Measurements from ENCODE around the gene ETFB.

Gene ETFB

DNA sequence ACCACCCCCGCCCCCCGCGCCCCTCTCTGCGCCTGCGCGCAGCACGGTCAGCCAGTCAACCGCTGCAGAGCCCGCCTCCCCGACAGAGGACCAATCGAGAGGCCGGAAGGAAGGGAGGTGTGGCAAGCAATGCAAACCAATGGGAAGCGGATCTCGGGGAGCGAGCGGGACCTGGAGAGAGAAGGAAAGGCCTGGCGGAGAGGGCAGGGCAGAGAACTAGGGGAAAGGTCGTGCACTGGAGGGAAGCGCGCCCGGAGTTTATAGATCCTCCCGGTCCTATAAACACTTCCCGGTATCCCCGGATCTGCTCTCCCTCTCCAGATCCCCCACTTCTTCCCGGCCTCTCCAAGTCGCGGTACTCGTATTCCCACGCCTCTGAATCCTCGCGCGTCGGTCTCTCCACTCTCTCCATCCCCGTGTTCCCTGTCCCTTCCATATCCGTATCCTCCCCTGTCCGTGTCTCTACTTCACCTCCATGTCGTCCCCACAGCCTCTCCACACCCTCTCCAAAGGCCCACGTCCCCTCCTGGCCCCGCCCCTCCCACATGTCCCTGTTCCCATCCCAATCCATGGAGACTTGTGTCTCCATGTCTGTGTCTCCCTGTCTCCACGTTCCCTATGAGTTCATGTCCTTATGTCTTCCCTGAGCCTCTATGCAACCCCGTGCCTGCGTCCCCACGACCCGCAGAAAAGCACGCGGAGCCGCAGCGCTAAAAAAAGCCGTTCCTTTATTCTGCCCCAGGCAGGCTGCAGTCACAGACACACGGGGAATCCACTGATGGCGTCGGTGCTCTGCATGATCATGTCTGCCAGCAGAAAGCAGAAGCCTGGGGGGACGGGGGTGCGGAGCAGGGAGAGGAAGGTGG, 434 bp upstream of the ETFB start:
- Histone ChIP-seq H4K91ac (ENCODE audit: low read depth, low read length) (peak overlapping the region; percentile 95), H2BK120ac (ENCODE audit: insufficient read depth, low read length, poor library complexity) (peak overlapping the region; percentile 67), H2BK12ac (ENCODE audit: low read length) (peak overlapping the region; percentile 59), H3K9ac (ENCODE audit: low read length) (peak overlapping the region; percentile 68), H3K18ac (ENCODE audit: low read length) (peak overlapping the region; percentile 85), H3K9me3 (ENCODE audit: insufficient read depth, low read depth, low read length) (no peaks in the 10 kb centered on the region), H3K27me3 (ENCODE audit: insufficient read depth, low read length) (no peaks in the 10 kb centered on the region), H3K4me3 (ENCODE audit: low read depth, low read length) (peak overlapping the region; percentile 70), H3K23ac (ENCODE audit: low read length) (no peak overlapping the region), H2BK5ac (ENCODE audit: low read depth, low read length, poor library complexity) (peak overlapping the region; percentile 89), H3K36me3 (ENCODE audit: control insufficient read depth in 1 of 2, insufficient read depth in 2 of 2, low read length in 2 of 2) (no peaks in the 10 kb centered on the region), H3K4me1 (ENCODE audit: control insufficient read depth in 1 of 2, insufficient read depth in 2 of 2, low read length in 2 of 2) (peaks cover 18 to 22% of the 10 kb centered on the region in 2 experiments), H3K4ac (ENCODE audit: low read depth, low read length) (peak overlapping the region; percentile 63), H3K14ac (ENCODE audit: low read length) (peak overlapping the region; percentile 76), H3K27ac (ENCODE audit: low read depth, low read length) (peak overlapping the region; percentile 91), H2AFZ (ENCODE audit: insufficient read depth, low read length, poor library complexity) (peak overlapping the region; percentile 75), H4K8ac (ENCODE audit: low read depth, low read length) (peak overlapping the region; percentile 80), H2AK5ac (ENCODE audit: low read length) (peak overlapping the region; percentile 49), H4K12ac (ENCODE audit: low read depth, low read length) (peak overlapping the region; percentile 68), H3K4me2 (ENCODE audit: low read length) (peak overlapping the region; percentile 76), H3K79me1 (ENCODE audit: low read length) (peaks cover 26% of the 10 kb centered on the region), H3K79me2 (ENCODE audit: control insufficient read depth, insufficient read depth, low read length, poor library complexity) (peaks cover 16% of the 10 kb centered on the region)
- no CpG with 5 or more reads among the region's 54 CpGs for WGBS (ENCODE audit: extremely low coverage, insufficient coverage, insufficient read length)
- DNase-seq = peak; percentile 99

DNA sequence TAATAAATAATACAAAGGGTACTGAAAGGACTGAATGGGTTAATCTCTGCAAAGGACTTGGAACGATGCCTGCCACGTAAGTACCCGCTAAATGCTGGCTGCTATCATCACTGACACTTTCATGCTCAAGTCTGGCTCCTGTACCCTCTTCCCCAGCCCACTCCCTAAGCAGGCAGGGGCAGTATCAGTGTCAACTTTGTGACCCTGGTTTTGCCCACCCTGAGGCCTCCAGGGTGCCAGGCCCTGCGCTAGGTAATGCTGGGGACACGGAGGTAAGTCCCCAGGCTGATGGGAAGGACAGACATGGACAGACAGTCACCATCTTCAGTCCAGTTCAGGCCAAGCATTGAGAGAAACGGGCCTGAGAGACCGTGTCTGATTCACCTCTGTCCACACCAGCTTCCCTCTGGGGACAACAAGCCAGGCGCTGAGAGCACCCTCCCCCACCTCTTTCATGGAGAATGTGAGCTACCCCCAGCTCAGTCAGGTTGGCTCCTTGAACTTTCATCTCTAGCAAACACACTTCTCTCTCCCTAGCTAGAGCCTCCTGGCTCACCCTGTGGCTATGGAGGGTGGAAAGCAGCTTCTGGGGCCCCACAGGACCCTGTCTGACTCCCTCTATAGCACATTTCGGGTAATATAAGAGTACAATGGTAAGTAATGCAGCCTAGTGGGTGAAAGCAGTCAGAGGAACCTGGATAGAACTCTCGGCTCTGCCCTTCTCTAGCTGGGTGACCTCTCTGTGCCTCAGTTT, 800 bp downstream of the ETFB start:
- Histone ChIP-seq H3K4ac (ENCODE audit: low read depth, low read length) (no peak overlapping the region), H3K18ac (ENCODE audit: low read length) (peak overlapping the region; percentile 56), H2BK12ac (ENCODE audit: low read length) (peak overlapping the region; percentile 25), H2BK5ac (ENCODE audit: low read depth, low read length, poor library complexity) (peak overlapping the region; percentile 11), H3K36me3 (ENCODE audit: control insufficient read depth in 1 of 2, insufficient read depth in 2 of 2, low read length in 2 of 2) (no peaks in the 10 kb centered on the region), H3K27ac (ENCODE audit: low read depth, low read length) (peak overlapping the region; percentile 29), H3K4me1 (ENCODE audit: control insufficient read depth in 1 of 2, insufficient read depth in 2 of 2, low read length in 2 of 2) (peaks cover 18 to 22% of the 10 kb centered on the region in 2 experiments), H2BK120ac (ENCODE audit: insufficient read depth, low read length, poor library complexity) (peak overlapping the region; percentile 18), H4K91ac (ENCODE audit: low read depth, low read length) (peak overlapping the region; percentile 57), H3K79me1 (ENCODE audit: low read length) (peaks cover 26% of the 10 kb centered on the region), H3K9ac (ENCODE audit: low read length) (peak overlapping the region; percentile 91), H2AK5ac (ENCODE audit: low read length) (peak overlapping the region; percentile 17), H3K79me2 (ENCODE audit: control insufficient read depth, insufficient read depth, low read length, poor library complexity) (peaks cover 16% of the 10 kb centered on the region), H3K4me2 (ENCODE audit: low read length) (peak overlapping the region; percentile 94), H2AFZ (ENCODE audit: insufficient read depth, low read length, poor library complexity) (peak overlapping the region; percentile 4), H3K9me3 (ENCODE audit: insufficient read depth, low read depth, low read length) (no peaks in the 10 kb centered on the region), H3K4me3 (ENCODE audit: low read depth, low read length) (peak overlapping the region; percentile 81), H4K8ac (ENCODE audit: low read depth, low read length) (peak overlapping the region; percentile 64), H3K14ac (ENCODE audit: low read length) (peak overlapping the region; percentile 13), H3K27me3 (ENCODE audit: insufficient read depth, low read length) (no peaks in the 10 kb centered on the region), H4K12ac (ENCODE audit: low read depth, low read length) (peak overlapping the region; percentile 26), H3K23ac (ENCODE audit: low read length) (no peak overlapping the region)
- no CpG with 5 or more reads among the region's 10 CpGs for WGBS (ENCODE audit: extremely low coverage, insufficient coverage, insufficient read length)
- DNase-seq = peak in 1 of 2 donors; percentile 25

DNA sequence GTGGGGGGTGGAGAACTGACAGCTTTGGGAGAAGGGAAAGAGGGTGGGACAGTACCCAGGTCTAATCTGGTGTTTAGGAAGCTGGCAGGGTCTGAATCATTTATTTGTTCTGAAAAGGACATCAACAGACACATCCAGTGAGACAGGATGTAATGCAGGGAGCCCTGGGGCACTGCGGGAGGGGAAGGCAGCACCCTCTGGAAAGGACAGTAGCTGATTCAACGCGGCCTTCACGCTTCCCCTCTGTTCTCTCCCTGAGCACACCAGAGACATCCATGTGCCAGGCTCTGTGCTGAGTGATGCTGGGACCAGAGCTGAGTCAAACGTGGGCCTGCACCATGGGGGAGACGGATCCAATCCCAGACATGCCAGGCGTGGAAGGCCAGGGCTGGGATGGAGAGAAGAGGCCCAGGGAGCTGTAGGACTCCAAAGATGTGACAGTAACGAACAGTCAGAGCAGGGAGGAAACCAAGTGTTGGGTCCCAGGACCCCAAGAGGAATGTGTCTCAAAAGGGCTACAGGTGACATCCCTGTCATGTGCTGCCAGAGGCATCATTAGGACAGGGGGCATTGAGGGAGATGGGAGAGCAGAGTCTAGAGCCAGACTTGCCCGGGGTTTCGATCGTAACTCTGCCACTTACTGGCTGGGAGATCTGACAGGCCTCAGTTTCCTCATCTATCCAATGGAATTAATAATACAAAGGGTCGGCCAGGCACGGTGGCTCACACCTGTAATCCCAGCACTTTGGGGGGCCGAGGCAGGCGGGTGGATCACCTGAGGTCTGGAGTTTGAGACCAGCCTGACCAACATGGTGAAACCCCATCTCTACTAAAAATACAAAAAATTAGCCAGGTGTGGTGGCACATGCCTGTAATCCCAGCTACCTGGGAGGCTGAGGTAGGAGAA, 1.7 kb downstream of the ETFB start:
- no CpG with 5 or more reads among the region's 15 CpGs for WGBS (ENCODE audit: extremely low coverage, insufficient coverage, insufficient read length)
- Histone ChIP-seq H3K36me3 (ENCODE audit: control insufficient read depth in 1 of 2, insufficient read depth in 2 of 2, low read length in 2 of 2) (no peaks in the 10 kb centered on the region), H2BK120ac (ENCODE audit: insufficient read depth, low read length, poor library complexity) (no peak overlapping the region), H3K4me2 (ENCODE audit: low read length) (no peak overlapping the region), H3K27me3 (ENCODE audit: insufficient read depth, low read length) (no peaks in the 10 kb centered on the region), H3K4ac (ENCODE audit: low read depth, low read length) (no peak overlapping the region), H3K4me1 (ENCODE audit: control insufficient read depth in 1 of 2, insufficient read depth in 2 of 2, low read length in 2 of 2) (peaks cover 18 to 22% of the 10 kb centered on the region in 2 experiments), H3K79me1 (ENCODE audit: low read length) (peaks cover 26% of the 10 kb centered on the region), H4K8ac (ENCODE audit: low read depth, low read length) (no peak overlapping the region), H3K27ac (ENCODE audit: low read depth, low read length) (no peak overlapping the region), H2BK5ac (ENCODE audit: low read depth, low read length, poor library complexity) (no peak overlapping the region), H3K23ac (ENCODE audit: low read length) (no peak overlapping the region), H2AK5ac (ENCODE audit: low read length) (no peak overlapping the region), H2BK12ac (ENCODE audit: low read length) (no peak overlapping the region), H2AFZ (ENCODE audit: insufficient read depth, low read length, poor library complexity) (no peak overlapping the region), H4K12ac (ENCODE audit: low read depth, low read length) (no peak overlapping the region), H3K79me2 (ENCODE audit: control insufficient read depth, insufficient read depth, low read length, poor library complexity) (peaks cover 16% of the 10 kb centered on the region), H3K18ac (ENCODE audit: low read length) (no peak overlapping the region), H3K14ac (ENCODE audit: low read length) (no peak overlapping the region), H3K4me3 (ENCODE audit: low read depth, low read length) (no peak overlapping the region), H4K91ac (ENCODE audit: low read depth, low read length) (no peak overlapping the region), H3K9ac (ENCODE audit: low read length) (no peak overlapping the region), H3K9me3 (ENCODE audit: insufficient read depth, low read depth, low read length) (no peaks in the 10 kb centered on the region)
- DNase-seq = no peak

DNA sequence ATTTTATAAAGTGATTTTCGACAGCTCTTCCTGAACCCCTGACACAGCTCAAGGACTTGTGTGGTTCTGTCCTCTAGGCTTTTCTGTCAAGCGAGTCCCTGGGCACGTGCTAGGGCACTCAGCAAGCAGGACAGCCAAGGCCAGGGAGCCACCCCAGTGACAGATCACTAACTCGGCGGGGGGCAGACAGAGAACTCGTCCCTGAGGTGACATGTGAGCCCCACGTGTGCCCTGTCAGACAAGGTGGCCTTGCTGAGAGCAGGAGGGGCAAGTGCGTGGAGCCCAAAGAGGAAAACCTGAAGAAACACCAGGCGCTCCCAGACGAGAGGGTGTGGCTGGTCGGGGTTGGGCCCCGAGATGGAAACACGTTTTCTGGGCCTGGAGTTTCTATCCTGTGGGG, 4.9 kb downstream of the ETFB start:
- no peak overlapping the region for H4K8ac ChIP-seq (ENCODE audit: low read depth, low read length)
- peaks cover 4% of the 10 kb centered on the region for H3K79me2 ChIP-seq (ENCODE audit: control insufficient read depth, insufficient read depth, low read length, poor library complexity)
- H2BK12ac ChIP-seq (ENCODE audit: low read length) = no peak overlapping the region
- no peak overlapping the region for H3K9ac ChIP-seq (ENCODE audit: low read length)
- peaks cover 8% of the 10 kb centered on the region for H3K79me1 ChIP-seq (ENCODE audit: low read length)
- no peaks in the 10 kb centered on the region for H3K27me3 ChIP-seq (ENCODE audit: insufficient read depth, low read length)
- no peak overlapping the region for H3K4me2 ChIP-seq (ENCODE audit: low read length)
- no peak overlapping the region for H4K91ac ChIP-seq (ENCODE audit: low read depth, low read length)
- H4K12ac ChIP-seq (ENCODE audit: low read depth, low read length) = no peak overlapping the region
- H3K4ac ChIP-seq (ENCODE audit: low read depth, low read length) = no peak overlapping the region
- H2AFZ ChIP-seq (ENCODE audit: insufficient read depth, low read length, poor library complexity) = no peak overlapping the region
- no peak overlapping the region for H3K4me3 ChIP-seq (ENCODE audit: low read depth, low read length)
- peaks cover 10 to 13% of the 10 kb centered on the region in 2 experiments for H3K4me1 ChIP-seq (ENCODE audit: control insufficient read depth in 1 of 2, insufficient read depth in 2 of 2, low read length in 2 of 2)
- no peaks in the 10 kb centered on the region for H3K36me3 ChIP-seq (ENCODE audit: control insufficient read depth in 1 of 2, insufficient read depth in 2 of 2, low read length in 2 of 2)
- H3K9me3 ChIP-seq (ENCODE audit: insufficient read depth, low read depth, low read length) = peaks cover 2% of the 10 kb centered on the region
- H2BK5ac ChIP-seq (ENCODE audit: low read depth, low read length, poor library complexity) = no peak overlapping the region
- H3K18ac ChIP-seq (ENCODE audit: low read length) = no peak overlapping the region
- no peak overlapping the region for H3K14ac ChIP-seq (ENCODE audit: low read length)
- DNase-seq = no peak
- WGBS (ENCODE audit: extremely low coverage, insufficient coverage, insufficient read length) = no CpG with 5 or more reads among the region's 13 CpGs
- no peak overlapping the region for H2BK120ac ChIP-seq (ENCODE audit: insufficient read depth, low read length, poor library complexity)
- H2AK5ac ChIP-seq (ENCODE audit: low read length) = no peak overlapping the region
- no peak overlapping the region for H3K23ac ChIP-seq (ENCODE audit: low read length)
- H3K27ac ChIP-seq (ENCODE audit: low read depth, low read length) = no peak overlapping the region

Measured in trophoblast cell (in vitro differentiated cells and primary cell).